Endothelial cell of umbilical vein (primary cell): ENCODE measurements around the gene SUGCT. TPM values are rescaled to one million over a fixed set of nuclear protein-coding genes. Genes with fewer than 3 reads are reported as not detected.

Experiments used
- BruUV-seq: library from RNA; stranded (reverse); fragments of 400-500 nt; replicated peaks from 2 replicates; lab custom pipeline; 2021; lab: Mats Ljungman, UMichigan
- CTCF ChIA-PET: fragments of 300-600, 350-600 bp; sonication (Branson Sonifier 250); formaldehyde crosslinking; loops from one replicate; lab custom pipeline; 2021; ENCODE audit warnings: antibody characterized with exemption, inconsistent platforms; lab: Charles Lee
- POLR2A ChIA-PET: fragments of 300-600, 350-600 bp; sonication (Branson Sonifier 250); formaldehyde crosslinking; loops from one replicate; lab custom pipeline; 2021; ENCODE audit warnings: antibody characterized with exemption, inconsistent platforms; lab: Charles Lee
- DNase-seq: peaks from one replicate; pipeline ENCODE4 v3.0.0-alpha.2; 2011; ENCODE audit warnings: low read depth, low spot score
- FAIRE-seq: peaks from 2 replicates; lab custom pipeline; 2011; peaks lifted over from hg19 to GRCh38; lab: Jason Lieb, UNC
- H2AFZ ChIP-seq: 2 replicates; pipeline ENCODE4 v1.6.0; 2012; ENCODE audit warnings: low read depth, low read length, control low read depth, inconsistent platforms
- H3K27ac ChIP-seq: 2 replicates; pipeline ENCODE4 v1.5.1; 2011; ENCODE audit warnings: low read depth, mild to moderate bottlenecking, control low read depth, low read length, moderate library complexity; ENCODE audit not compliant: insufficient read depth
- H3K27me3 ChIP-seq, 2 experiments: 2 replicates each; pipeline versions ENCODE4 v1.6.0 to v1.6.1; 2011; ENCODE audit warnings: low read length in 2 of 2, mixed read lengths in 1 of 2; ENCODE audit not compliant: control insufficient read depth in 2 of 2, insufficient read depth in 2 of 2
- H3K36me3 ChIP-seq, 2 experiments: 2 replicates in 1 of 2; 3 replicates in 1 of 2; pipeline ENCODE4 v1.5.1; 2011; ENCODE audit warnings: low read length in 2 of 2, mild to moderate bottlenecking in 1 of 2, moderate library complexity in 1 of 2; ENCODE audit not compliant: control insufficient read depth in 2 of 2, insufficient read depth in 2 of 2; ENCODE audit errors: extremely low read depth in 1 of 2
- H3K4me1 ChIP-seq: 3 replicates; pipeline ENCODE4 v1.5.1; 2011; ENCODE audit warnings: mild to moderate bottlenecking, low read length; ENCODE audit not compliant: control insufficient read depth, insufficient read depth; ENCODE audit errors: extremely low read depth
- H3K4me2 ChIP-seq: 2 replicates; pipeline ENCODE4 v1.6.1; 2011; ENCODE audit warnings: low read length, control low read depth, mixed read lengths; ENCODE audit not compliant: insufficient read depth
- H3K4me3 ChIP-seq, 3 experiments: fragments of 200-600 bp in 1 of 3; sonication (generic), shearing (Covaris generic) in 1 of 3; replicated peaks in 1 of 3; 2 replicates each; pipeline ENCODE4 v1.5.1; 2011 to 2016; ENCODE audit warnings: control low read depth in 3 of 3, low read length in 3 of 3, mild to moderate bottlenecking in 2 of 3, inconsistent platforms in 1 of 3, low read depth in 1 of 3, moderate library complexity in 1 of 3; ENCODE audit not compliant: insufficient read depth in 1 of 3
- H3K79me2 ChIP-seq: 2 replicates; pipeline ENCODE4 v1.6.0; 2012; ENCODE audit warnings: low read length, inconsistent platforms; ENCODE audit not compliant: control insufficient read depth, insufficient read depth
- H3K9ac ChIP-seq: replicated peaks from 2 replicates; pipeline ENCODE3; 2011; ENCODE audit warnings: low read length, control low read depth; ENCODE audit not compliant: insufficient read depth; ENCODE audit errors: extremely low read depth
- H3K9me1 ChIP-seq: replicated peaks from 3 replicates; pipeline ENCODE4 v1.6.0; 2011; ENCODE audit warnings: mild to moderate bottlenecking, low read length; ENCODE audit not compliant: control insufficient read depth, insufficient read depth; ENCODE audit errors: extremely low read depth
- H3K9me3 ChIP-seq: replicated peaks from 2 replicates; pipeline ENCODE4 v1.5.1; 2012; ENCODE audit warnings: low read length, inconsistent platforms; ENCODE audit not compliant: control insufficient read depth, insufficient read depth
- H4K20me1 ChIP-seq: replicated peaks from 2 replicates; pipeline ENCODE3; 2011; ENCODE audit warnings: mild to moderate bottlenecking, low read length; ENCODE audit not compliant: control insufficient read depth, insufficient read depth; ENCODE audit errors: extremely low read depth
- CTCF ChIP-seq, 2 donors: IDR thresholded peaks; 1 replicate in 1 of 2; 2 replicates in 1 of 2; pipeline ENCODE4 v1.5.1; 2011; ENCODE audit warnings: low read length in 2 of 2, mild to moderate bottlenecking in 2 of 2, moderate library complexity in 2 of 2, control low read depth in 1 of 2, inconsistent platforms in 1 of 2, low read depth in 1 of 2; ENCODE audit not compliant: insufficient read depth in 1 of 2; ENCODE audit errors: extremely low read depth in 1 of 2
- EZH2 ChIP-seq: IDR thresholded peaks from 2 replicates; pipeline ENCODE4 v1.6.1; 2012; ENCODE audit warnings: borderline replicate concordance, low read depth, mild to moderate bottlenecking, moderate library complexity, low read length, inconsistent platforms; ENCODE audit not compliant: severe bottlenecking
- FOS ChIP-seq: IDR thresholded peaks from 2 replicates; pipeline ENCODE4 v1.6.1; 2011; ENCODE audit warnings: mild to moderate bottlenecking, low read length, moderate library complexity, borderline replicate concordance; ENCODE audit not compliant: insufficient read depth
- GATA2 ChIP-seq: IDR thresholded peaks from 2 replicates; pipeline ENCODE4 v1.7.0; 2011; ENCODE audit warnings: low read depth, mild to moderate bottlenecking, moderate library complexity, mixed read lengths, low read length; ENCODE audit not compliant: insufficient read length, insufficient read depth
- JUN ChIP-seq: IDR thresholded peaks from 2 replicates; pipeline ENCODE4 v1.6.1; 2011; ENCODE audit warnings: borderline replicate concordance, low read depth; ENCODE audit not compliant: insufficient read length, insufficient read depth
- MAX ChIP-seq: IDR thresholded peaks from 2 replicates; pipeline ENCODE4 v1.6.1; 2011; ENCODE audit not compliant: insufficient read depth, insufficient read length
- MYC ChIP-seq: IDR thresholded peaks from one replicate; pipeline ENCODE4 v1.6.1; 2011; ENCODE audit warnings: mild to moderate bottlenecking, low read depth, low read length
- POLR2A ChIP-seq: IDR thresholded peaks from 2 replicates; pipeline ENCODE4 v1.6.1; 2012; ENCODE audit warnings: low read depth, mild to moderate bottlenecking, control low read depth, low read length
- POLR2AphosphoS5 ChIP-seq: IDR thresholded peaks from 2 replicates; pipeline ENCODE4 v1.6.1; 2012; ENCODE audit warnings: low read depth, mild to moderate bottlenecking, control low read depth, low read length, moderate library complexity; ENCODE audit not compliant: insufficient read depth
- dilution Hi-C: fragments of 300-500 bp; cut with MboI; formaldehyde crosslinking; loops from one replicate; pipeline ENCODE4 v1.15.0; 2019; ENCODE audit warnings: low sequenced_read_pairs; ENCODE audit not compliant: extremely low pct_ligation_motif_present
- intact Hi-C: fragments of 100-400 bp; cut with micrococcal nuclease; formaldehyde crosslinking; loops from one replicate; pipeline ENCODE4 v1.10.0; 2022
- polyA plus RNA-seq, 4 experiments: library from polyadenylated mRNA; depleted of rRNA in 3 of 4; stranded (reverse) in 3 of 4; unstranded in 1 of 4; fragments of >200 nt; gene quantifications; 2 replicates each; pipeline versions ENCODE4 v1.2.1 to v1.2.3, GENCODE V29; 2011 to 2012; ENCODE audit warnings: missing spikeins in 1 of 4
- total RNA-seq: library from RNA; stranded (reverse); gene quantifications from 2 replicates; pipeline ENCODE4 v1.2.3, GENCODE V29; 2021

The SUGCT gene
- total and polyA plus RNA-seq, 2 donors (not counting 3 experiments of a cell fraction or from before 2014, with no cell fraction given): 1.2 to 1.4 TPM

DNA sequence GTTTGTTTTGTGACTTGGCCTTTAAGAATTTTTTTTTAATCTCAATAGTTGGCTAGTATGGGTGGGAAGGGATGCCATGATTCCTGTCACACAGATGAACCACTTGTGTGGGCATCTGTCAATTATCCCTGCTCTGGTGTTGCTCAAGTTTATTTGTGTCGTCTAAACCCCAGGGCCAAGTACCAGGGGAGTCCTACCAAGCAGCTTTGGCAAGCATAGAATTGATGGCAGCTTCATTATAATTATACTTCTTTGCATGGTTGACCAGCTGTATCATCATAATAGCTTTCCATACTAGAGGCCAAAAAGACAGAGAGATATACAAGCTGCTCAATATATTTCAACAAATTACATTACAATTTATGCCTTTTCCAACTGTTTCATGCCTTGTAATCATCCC, 30.4 kb downstream of the SUGCT start:
- H4K20me1 ChIP-seq: no peaks in the 10 kb centered on the region
- no peaks in the 10 kb centered on the region for H3K9me1 ChIP-seq
- POLR2A ChIA-PET: no interaction called here
- TF ChIP-seq JUN (no peak), MYC (no peak), MAX (no peak), CTCF (IDR thresholded peaks at IDR 0.05; ENCODE audit: extremely low read depth in 1 of 2, insufficient read depth in 1 of 2, low read depth in 1 of 2, low read length in 2 of 2) (no peak), GATA2 (no peak), POLR2AphosphoS5 (no peak), POLR2A (no peak), FOS (no peak), EZH2 (no peak)
- DNase-seq: no peak
- no peak overlapping the region for H2AFZ ChIP-seq
- H3K4me3 ChIP-seq: no peak overlapping the region
- H3K79me2 ChIP-seq: no peaks in the 10 kb centered on the region
- no peaks in the 10 kb centered on the region for H3K4me1 ChIP-seq
- intact Hi-C loops (no loop called here), dilution Hi-C loops (no loop called here)
- H3K9ac ChIP-seq: no peak overlapping the region
- no peak for FAIRE-seq
- CTCF ChIA-PET: no interaction called here
- H3K27ac ChIP-seq: no peak overlapping the region
- no peak overlapping the region for H3K4me2 ChIP-seq
- BruUV-seq: no TSS peak
- no peaks in the 10 kb centered on the region for H3K36me3 ChIP-seq
- no peaks in the 10 kb centered on the region for H3K27me3 ChIP-seq
- no peaks in the 10 kb centered on the region for H3K9me3 ChIP-seq
